HG02852 (cell line): ENCODE measurements around the gene SLC25A48.

Experiments
- ATAC-seq: cut with Tn5 transposase; IDR thresholded peaks from one replicate; pipeline ENCODE4 v1.9.1; 2021; ENCODE audit warnings: mild to moderate bottlenecking, moderate library complexity; ENCODE audit not compliant: unreplicated experiment

Gene SLC25A48

DNA sequence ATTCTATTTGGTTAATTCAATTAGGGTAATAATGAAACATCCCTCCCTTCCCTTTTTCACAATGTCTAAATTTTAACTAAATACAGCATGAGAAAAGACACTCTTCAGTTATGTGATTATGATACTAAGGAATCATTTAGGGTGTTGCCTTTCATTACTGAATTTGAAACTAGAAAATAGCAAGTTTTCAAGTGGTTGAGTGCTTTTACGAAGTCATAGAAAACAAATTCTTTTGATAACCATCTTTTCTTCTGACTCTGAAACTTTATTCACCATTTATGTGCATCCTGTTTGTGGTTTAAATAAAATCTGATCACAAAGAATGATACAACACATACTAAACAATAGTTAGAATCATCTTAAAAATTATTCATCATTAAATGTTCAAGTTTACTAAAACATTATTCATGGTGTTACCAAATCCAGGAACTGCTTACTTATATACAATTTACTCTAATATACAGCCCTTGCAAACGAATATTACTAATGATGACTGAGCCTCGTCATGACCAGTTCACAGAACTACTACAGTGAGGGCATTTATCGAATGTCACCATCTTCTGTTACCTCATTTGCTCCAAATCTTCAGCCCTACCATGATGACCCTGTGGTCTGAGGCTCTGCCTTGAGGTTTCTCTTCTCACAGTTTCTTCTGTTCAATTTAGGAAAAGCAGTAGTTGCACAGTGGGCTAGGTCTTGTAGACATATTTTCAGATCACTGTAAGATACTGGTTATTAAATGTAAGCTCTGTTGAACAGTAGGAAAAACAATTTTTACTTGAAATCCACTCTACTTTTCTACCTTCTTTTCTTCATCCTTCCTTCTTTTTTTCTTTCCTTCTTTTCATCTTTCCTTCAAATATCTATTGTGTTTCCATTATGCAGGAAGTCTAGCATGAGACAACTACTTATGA, 79.5 kb downstream of the SLC25A48 start:
- ATAC-seq = no peak

DNA sequence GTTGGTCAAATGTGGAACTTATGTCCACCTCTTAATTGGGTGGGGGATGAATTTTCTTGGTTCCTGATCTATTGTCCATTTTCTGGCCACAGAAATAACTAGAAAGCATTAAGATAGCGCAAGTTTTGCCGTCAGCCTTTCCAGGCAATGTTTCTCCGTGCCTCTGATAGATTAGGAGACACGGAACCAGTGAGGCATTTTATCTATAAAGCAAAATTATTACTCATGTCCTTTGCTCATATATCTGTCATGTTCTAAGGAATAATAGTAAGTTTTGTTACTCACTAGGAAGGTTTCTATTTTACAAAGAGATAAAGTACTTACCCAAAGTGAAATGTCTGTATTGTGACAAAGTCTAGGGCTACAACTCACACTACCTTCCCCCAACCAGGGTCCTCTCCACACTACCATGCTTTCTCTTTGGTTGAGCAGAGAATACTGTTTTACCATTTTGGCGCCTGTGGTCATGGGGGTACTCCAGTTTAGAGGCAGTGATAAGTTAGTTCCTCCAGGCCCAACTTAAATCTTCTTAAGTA, 81.1 kb downstream of the SLC25A48 start:
- ATAC-seq = no peak

DNA sequence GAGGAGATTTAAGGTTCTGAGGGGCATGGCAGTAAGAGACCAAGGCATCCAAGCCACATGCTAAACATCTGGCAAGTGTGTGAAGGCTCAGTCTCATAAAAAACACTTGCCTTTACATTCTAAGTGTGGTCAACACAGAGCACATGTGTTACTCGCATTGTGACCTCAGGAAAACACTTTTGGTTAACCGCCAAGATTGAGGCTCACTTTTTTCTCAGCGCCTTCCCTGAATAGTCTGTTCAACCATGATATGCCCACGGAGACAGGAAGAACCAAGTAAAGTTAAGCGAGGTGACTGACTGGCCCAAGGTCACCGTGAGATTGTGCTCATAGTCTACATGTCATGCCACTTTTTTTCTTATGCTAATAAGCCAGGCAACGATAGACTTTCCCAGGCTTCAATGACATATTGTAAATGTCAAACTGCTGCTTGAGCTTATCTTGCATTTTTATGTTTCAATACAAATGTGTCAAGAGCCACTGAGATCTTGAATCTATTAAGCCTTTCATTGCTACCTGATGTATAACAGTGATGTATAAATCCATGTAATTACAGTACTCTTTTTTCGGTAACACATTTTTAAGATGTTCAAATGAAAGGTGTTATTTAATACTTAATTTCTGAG, 82.3 kb downstream of the SLC25A48 start:
- ATAC-seq = no peak

DNA sequence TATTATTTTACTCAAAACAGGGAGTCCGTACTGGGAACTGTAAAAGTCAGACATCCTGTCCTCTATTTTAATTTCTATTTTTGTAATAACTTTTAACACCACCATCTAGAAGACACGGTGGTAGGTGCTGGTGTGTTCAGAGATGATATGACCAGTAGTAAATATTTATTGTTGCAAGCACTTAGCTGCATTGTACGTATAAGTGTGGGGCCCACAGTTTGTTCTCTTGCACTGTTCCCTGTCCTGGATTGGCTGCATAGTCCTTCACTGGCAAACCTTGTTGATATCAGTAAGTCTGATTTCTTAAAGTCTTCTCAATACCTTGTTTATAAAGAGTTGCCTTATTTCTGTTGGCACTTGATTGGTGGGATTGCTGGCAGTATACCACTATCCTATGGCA, 85.7 kb downstream of the SLC25A48 start:
- no peak for ATAC-seq

DNA sequence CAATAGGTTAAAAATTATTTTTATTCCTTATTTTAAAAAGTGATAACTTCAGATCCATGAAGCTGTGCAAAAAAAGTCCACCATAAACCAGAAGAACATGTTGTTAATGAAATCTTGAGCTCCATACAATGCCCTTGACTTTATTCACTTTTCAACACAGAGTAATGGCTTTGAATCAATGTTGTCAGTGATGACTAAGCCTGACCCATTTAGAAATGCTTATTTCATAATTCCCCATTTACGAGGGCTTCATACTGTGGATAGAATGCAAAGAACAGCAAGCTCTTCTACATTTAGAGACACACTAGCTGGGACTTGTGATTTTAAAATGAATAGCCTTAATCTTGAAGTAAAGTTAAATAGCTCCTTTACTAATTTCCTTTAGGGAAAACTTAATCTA, 86.9 kb downstream of the SLC25A48 start:
- no peak for ATAC-seq

DNA sequence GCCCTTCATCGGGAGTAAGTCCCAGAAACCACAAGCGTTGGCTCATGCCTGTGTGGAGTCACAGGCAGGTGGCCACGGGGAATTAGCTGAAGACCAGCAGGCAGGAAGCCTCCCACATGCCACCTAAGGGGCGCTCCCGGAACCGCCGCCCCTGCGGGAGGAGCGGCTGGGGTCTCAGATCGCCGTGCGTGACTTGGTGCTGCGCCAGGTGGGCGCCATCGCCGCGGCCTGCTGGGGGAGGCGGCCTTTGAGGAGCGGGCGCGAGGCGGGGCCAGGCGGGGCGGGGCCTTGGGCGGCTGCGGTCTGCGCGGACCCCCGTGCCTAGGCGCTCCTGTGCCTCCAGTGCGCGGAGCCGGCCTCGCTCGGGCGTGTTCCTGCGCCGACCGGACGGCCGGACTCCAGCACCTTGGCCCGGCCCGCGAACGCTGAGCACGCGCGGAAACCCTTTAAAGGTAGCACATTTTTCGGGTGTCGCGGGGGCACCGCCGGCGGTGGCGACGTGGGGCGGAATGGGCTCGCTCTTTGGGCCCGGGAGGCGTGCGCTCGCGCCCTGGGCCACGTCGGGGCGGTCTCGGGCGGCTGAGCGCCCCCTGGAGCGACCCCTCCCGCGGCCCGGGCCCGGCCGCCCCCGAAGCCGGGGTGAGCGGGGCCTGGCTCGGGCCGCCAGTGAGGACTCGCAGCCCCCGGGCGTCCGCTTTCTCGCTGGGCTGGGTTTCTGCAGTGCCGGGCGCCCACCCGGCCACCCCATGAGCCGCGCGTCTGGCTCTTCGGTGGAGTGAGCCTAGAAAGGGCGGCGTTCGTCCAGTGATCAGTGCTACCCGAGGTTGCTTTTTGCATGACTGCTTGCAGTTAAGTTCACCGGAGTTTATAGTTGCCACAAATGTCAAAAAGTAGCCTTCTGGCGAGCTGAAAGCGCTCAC, 95.8 kb downstream of the SLC25A48 start:
- ATAC-seq = no peak

DNA sequence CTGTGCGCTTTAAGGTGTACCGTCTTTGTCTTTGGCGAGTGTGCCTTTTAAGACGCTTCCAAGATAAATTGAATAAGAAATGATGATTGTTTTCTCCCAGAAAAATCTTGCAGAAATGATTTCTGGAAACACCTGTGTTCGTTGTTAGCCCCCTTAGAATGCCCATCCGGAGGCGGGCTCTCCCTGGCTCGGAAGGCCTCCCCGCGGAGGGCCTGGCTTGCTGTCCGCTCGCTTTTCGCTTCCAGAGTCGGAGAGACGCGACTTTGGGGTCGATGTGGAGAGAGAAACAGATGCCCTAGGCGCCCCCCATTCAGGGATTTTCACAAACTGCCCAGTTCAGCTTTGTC, 96.5 kb downstream of the SLC25A48 start:
- no peak for ATAC-seq

DNA sequence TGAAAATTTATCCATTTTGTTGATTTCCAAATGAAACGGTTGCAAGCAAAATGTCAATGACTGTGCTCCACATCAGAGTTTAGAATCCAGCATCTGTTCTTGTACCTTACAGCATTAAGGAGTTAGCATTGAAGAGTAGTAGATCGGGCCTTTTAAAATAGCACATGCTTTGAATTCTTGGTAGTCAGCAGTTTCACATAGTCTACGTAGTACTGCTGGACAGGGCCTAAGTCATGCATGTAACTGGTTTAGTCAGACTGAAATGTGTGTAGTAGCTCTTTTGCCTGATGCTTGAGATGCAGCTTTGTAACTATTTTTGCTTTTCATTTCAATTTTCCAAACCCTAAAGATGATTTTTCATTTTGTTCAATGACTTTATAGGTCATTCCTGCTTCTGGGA, 100.5 kb downstream of the SLC25A48 start:
- ATAC-seq = no peak

DNA sequence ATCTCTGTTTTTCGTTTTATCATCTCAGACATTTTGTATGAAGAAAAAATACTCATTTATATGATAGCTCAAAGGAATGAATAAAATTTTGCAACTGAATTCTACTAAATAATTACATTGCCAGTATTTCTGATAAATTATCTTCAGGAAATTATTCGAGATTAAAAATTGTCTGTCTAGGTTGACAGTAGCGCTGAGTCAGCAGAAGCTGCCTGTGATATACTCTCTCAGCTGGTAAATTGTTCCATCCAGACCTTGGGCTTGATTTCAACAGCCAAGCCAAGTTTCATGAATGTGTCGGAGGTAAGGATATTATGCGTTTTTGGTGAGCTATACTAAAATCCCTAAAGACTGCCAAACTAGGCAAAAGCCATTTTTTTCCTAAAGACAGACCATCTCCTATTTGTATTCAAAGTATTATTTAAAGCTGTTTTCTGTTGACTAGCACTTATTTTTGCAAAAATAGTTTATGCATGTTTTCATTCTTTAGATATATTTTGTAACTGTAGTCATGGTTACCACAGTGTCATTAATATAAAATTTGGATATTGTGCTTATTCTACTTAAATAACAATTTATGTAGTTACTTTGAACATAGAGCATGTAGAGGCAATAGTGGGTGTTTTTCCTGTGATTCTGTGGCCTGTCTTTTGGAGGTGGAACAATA, 102.9 kb downstream of the SLC25A48 start:
- ATAC-seq = no peak
